K562 (cell line): ENCODE measurements around the gene PITX1. TPM values are rescaled to one million over a fixed set of nuclear protein-coding genes. Genes with fewer than 3 reads are reported as not detected.

Experiments
- CC2D1A ChIP-seq: fragments of 450-650 bp; IDR thresholded peaks from 2 replicates; pipeline ENCODE4 v1.6.1; 2017; ENCODE audit warnings: mild to moderate bottlenecking
- CCNT2 ChIP-seq: IDR thresholded peaks from 2 replicates; pipeline ENCODE4 v1.6.1; 2011; ENCODE audit warnings: borderline replicate concordance, low read depth, mild to moderate bottlenecking, moderate library complexity, mixed read lengths, low read length; ENCODE audit not compliant: insufficient read length; ENCODE audit errors: extremely low read depth
- CHD1 ChIP-seq: fragments of 200-600 bp; sonication (generic); IDR thresholded peaks from one replicate; pipeline ENCODE4 v1.6.1; 2012; ENCODE audit warnings: mild to moderate bottlenecking, moderate library complexity, low read length, inconsistent platforms
- EZH2 ChIP-seq: IDR thresholded peaks from 2 replicates; pipeline ENCODE4 v1.6.1; 2012; ENCODE audit warnings: low read depth, mild to moderate bottlenecking, inconsistent platforms, low read length, borderline replicate concordance
- FOXK2 ChIP-seq, 2 experiments: fragments of 450-650 bp; IDR thresholded peaks in 1 of 2; conservative IDR thresholded peaks in 1 of 2; 2 replicates each; pipeline ENCODE4 v1.6.1; 2016; ENCODE audit warnings: low read depth in 2 of 2, mild to moderate bottlenecking in 1 of 2
- IRF9 ChIP-seq: fragments of 450-650 bp; IDR thresholded peaks from 2 replicates; pipeline ENCODE4 v1.6.1; 2016; ENCODE audit warnings: missing biosample characterization, missing genetic modification characterization
- KAT7 ChIP-seq: sonication (generic); formaldehyde crosslinking; IDR thresholded peaks from 2 replicates; pipeline ENCODE4 v1.8.0; 2022; ENCODE audit warnings: missing genetic modification reagents, mild to moderate bottlenecking, borderline replicate concordance
- KLF1 ChIP-seq: fragments of 450-650 bp; IDR thresholded peaks from 2 replicates; pipeline ENCODE4 v1.6.1; 2016; ENCODE audit warnings: missing genetic modification characterization, missing compliant biosample characterization
- KLF16 ChIP-seq: IDR thresholded peaks from 2 replicates; pipeline ENCODE4 v1.6.1; 2016; ENCODE audit warnings: antibody characterized with exemption
- MAFK ChIP-seq: IDR thresholded peaks from 2 replicates; pipeline ENCODE4 v1.6.1; 2011; ENCODE audit warnings: low read length, improper control_type of control experiment
- MECOM ChIP-seq: fragments of 250-450 bp; sonication (Bioruptor Pico); IDR thresholded peaks from 2 replicates; pipeline ENCODE4 v1.8.0; 2022; ENCODE audit warnings: inconsistent platforms
- MEIS2 ChIP-seq: fragments of 450-650 bp; IDR thresholded peaks from 2 replicates; pipeline ENCODE4 v1.6.1; 2014; ENCODE audit warnings: mild to moderate bottlenecking; ENCODE audit not compliant: partially characterized antibody
- PHF21A ChIP-seq: fragments of 450-650 bp; IDR thresholded peaks from 2 replicates; pipeline ENCODE4 v1.6.1; 2017; ENCODE audit warnings: low read depth, borderline replicate concordance
- POLR2G ChIP-seq: fragments of 200-400 bp; formaldehyde crosslinking; IDR thresholded peaks from 2 replicates; pipeline ENCODE4 v1.6.1; 2017; ENCODE audit warnings: low read depth, mild to moderate bottlenecking, antibody characterized with exemption, low read length, moderate library complexity
- RBFOX2 ChIP-seq: fragments of 200-400 bp; formaldehyde crosslinking; IDR thresholded peaks from 2 replicates; pipeline ENCODE4 v1.6.1; 2017; ENCODE audit warnings: low read depth, mild to moderate bottlenecking, low read length, moderate library complexity
- RBM25 ChIP-seq: fragments of 200-400 bp; formaldehyde crosslinking; IDR thresholded peaks from 2 replicates; pipeline ENCODE4 v1.6.1; 2018; ENCODE audit warnings: low read length, low read depth, moderate library complexity; ENCODE audit not compliant: severe bottlenecking
- RNF2 ChIP-seq: sonication (generic); IDR thresholded peaks from 2 replicates; pipeline ENCODE4 v1.6.1; 2016
- SMARCE1 ChIP-seq: fragments of 450-650 bp; IDR thresholded peaks from 2 replicates; pipeline ENCODE4 v1.7.1; 2016; ENCODE audit warnings: mild to moderate bottlenecking
- SRSF9 ChIP-seq: fragments of 200-400 bp; formaldehyde crosslinking; IDR thresholded peaks from 2 replicates; pipeline ENCODE4 v1.6.1; 2017; ENCODE audit warnings: low read depth, low read length, borderline replicate concordance
- TCF3 ChIP-seq: sonication (generic); formaldehyde crosslinking; IDR thresholded peaks from 2 replicates; pipeline ENCODE4 v1.4.0; 2020; ENCODE audit warnings: mild to moderate bottlenecking, missing genetic modification reagents
- ZC3H8 ChIP-seq: fragments of 450-650 bp; IDR thresholded peaks from 2 replicates; pipeline ENCODE4 v1.6.1; 2017
- ZSCAN29 ChIP-seq: fragments of 450-650 bp; IDR thresholded peaks from 2 replicates; pipeline ENCODE4 v1.6.1; 2017
- ZSCAN32 ChIP-seq: fragments of 450-650 bp; formaldehyde crosslinking; IDR thresholded peaks from 2 replicates; pipeline ENCODE4 v1.4.0; 2020; ENCODE audit warnings: mild to moderate bottlenecking, moderate library complexity
- polyA plus RNA-seq, 8 experiments: library from polyadenylated mRNA; depleted of rRNA in 4 of 8; stranded (reverse) in 5 of 8; unstranded in 3 of 8; fragments of >200 nt; fragmentation: Nextera tagmentation in 2 of 8; fragmentation: Illumina TruSeq in 1 of 8; extraction: Ambion mirVana in 2 of 8; extraction: Trizol in 1 of 8; gene quantifications; 2 replicates each; pipeline versions ENCODE4 v1.2.1 to v1.2.3, GENCODE V29; 2011 to 2014; ENCODE audit warnings: inconsistent platforms in 1 of 8, missing spikeins in 1 of 8
- total RNA-seq, 7 experiments: library from RNA; depleted of rRNA in 6 of 7; stranded (reverse); fragments of >200 nt in 6 of 7; fragmentation: Illumina TruSeq in 2 of 7; extraction: Trizol in 2 of 7; gene quantifications; 2 replicates each; pipeline versions ENCODE4 v1.2.1 to v1.2.3, GENCODE V29; 2011 to 2021; ENCODE audit warnings: low replicate concordance in 1 of 7
- TF ChIP-seq, protein P1 (sequence below): fragments of 450-650 bp; IDR thresholded peaks from 2 replicates; pipeline ENCODE4 v1.6.1; 2016; ENCODE audit warnings: mild to moderate bottlenecking
- TF ChIP-seq, protein P2 (sequence below): fragments of 450-650 bp; IDR thresholded peaks from 2 replicates; pipeline ENCODE4 v1.6.1; 2016; ENCODE audit warnings: low read depth, mild to moderate bottlenecking, moderate library complexity
- TF ChIP-seq, protein P3 (sequence below): fragments of 450-650 bp; IDR thresholded peaks from 2 replicates; pipeline ENCODE4 v1.6.1; 2016

The PITX1 gene
- total and polyA plus RNA-seq, 9 of the 15 experiments (the other 6 are each of a cell fraction or from before 2014, with no cell fraction given), result 0.13 to 88.2 (median 24.9) TPM

DNA sequence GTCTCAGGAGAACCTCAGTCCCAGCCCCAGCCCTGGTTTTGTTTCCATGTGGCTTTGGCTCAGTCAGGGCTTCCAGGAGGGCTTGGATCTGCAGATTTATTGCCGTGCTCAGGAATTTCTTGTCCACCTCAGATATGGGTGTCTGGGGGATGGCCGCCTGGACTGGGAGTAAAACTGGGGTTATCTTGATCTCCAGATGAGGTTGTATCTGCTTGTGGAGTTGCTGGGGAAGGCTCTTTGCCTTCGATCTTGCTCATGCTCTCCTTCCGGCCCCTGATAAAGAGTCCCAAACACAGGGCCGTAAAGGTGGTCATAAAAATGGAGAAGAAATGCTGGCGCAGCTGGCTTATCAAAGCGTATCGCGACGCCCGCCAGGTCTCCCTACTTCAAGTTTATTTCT is 17.8 kb upstream of the PITX1 start (continued):
- TF ChIP-seq, protein P1, sequence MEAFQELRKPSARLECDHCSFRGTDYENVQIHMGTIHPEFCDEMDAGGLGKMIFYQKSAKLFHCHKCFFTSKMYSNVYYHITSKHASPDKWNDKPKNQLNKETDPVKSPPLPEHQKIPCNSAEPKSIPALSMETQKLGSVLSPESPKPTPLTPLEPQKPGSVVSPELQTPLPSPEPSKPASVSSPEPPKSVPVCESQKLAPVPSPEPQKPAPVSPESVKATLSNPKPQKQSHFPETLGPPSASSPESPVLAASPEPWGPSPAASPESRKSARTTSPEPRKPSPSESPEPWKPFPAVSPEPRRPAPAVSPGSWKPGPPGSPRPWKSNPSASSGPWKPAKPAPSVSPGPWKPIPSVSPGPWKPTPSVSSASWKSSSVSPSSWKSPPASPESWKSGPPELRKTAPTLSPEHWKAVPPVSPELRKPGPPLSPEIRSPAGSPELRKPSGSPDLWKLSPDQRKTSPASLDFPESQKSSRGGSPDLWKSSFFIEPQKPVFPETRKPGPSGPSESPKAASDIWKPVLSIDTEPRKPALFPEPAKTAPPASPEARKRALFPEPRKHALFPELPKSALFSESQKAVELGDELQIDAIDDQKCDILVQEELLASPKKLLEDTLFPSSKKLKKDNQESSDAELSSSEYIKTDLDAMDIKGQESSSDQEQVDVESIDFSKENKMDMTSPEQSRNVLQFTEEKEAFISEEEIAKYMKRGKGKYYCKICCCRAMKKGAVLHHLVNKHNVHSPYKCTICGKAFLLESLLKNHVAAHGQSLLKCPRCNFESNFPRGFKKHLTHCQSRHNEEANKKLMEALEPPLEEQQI, result no peak
- TF ChIP-seq RBM25 (no peak), SMARCE1 (peak; percentile 71), RNF2 (peak; percentile 39; the same call in 1 of the 2 replicates), EZH2 (no peak), MAFK (no peak), CCNT2 (peak; percentile 73), PHF21A (no peak), TCF3 (CRISPR knock-in tag) (peak; percentile 83), ZC3H8 (no peak), MEIS2 (peak; percentile 82), MECOM (CRISPR knock-in tag) (no peak), KLF1 (no peak), IRF9 (no peak), ZSCAN32 (CRISPR knock-in tag) (no peak), KAT7 (CRISPR knock-in tag) (no peak), SRSF9 (no peak), CC2D1A (peak; percentile 22; the same call in 1 of the 2 replicates), KLF16 (peak; percentile 82), CHD1 (no peak), ZSCAN29 (no peak), FOXK2 (conservative IDR thresholded peaks at IDR 0.05 in 1 of 2, IDR thresholded peaks at IDR 0.05 in 1 of 2; ENCODE audit: low read depth in 2 of 2) (no peak), POLR2G (no peak), RBFOX2 (no peak)
- TF ChIP-seq, protein P2, sequence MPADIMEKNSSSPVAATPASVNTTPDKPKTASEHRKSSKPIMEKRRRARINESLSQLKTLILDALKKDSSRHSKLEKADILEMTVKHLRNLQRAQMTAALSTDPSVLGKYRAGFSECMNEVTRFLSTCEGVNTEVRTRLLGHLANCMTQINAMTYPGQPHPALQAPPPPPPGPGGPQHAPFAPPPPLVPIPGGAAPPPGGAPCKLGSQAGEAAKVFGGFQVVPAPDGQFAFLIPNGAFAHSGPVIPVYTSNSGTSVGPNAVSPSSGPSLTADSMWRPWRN, result peak; percentile 70; the same call in 1 of the 2 replicates
- TF ChIP-seq, protein P3, sequence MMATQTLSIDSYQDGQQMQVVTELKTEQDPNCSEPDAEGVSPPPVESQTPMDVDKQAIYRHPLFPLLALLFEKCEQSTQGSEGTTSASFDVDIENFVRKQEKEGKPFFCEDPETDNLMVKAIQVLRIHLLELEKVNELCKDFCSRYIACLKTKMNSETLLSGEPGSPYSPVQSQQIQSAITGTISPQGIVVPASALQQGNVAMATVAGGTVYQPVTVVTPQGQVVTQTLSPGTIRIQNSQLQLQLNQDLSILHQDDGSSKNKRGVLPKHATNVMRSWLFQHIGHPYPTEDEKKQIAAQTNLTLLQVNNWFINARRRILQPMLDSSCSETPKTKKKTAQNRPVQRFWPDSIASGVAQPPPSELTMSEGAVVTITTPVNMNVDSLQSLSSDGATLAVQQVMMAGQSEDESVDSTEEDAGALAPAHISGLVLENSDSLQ, result 0 out of 2 replicates have a peak, but pooled peaks have one; percentile 44
